ENCODE measurements around the gene ZDHHC11. TPM values are rescaled to one million over a fixed set of nuclear protein-coding genes. Genes with fewer than 3 reads are reported as not detected.

ZDHHC11 gene
- total and polyA plus RNA-seq, 12 donors = 0.57 to 8.6 (median 2.9) TPM; not detected in 2

DNA sequence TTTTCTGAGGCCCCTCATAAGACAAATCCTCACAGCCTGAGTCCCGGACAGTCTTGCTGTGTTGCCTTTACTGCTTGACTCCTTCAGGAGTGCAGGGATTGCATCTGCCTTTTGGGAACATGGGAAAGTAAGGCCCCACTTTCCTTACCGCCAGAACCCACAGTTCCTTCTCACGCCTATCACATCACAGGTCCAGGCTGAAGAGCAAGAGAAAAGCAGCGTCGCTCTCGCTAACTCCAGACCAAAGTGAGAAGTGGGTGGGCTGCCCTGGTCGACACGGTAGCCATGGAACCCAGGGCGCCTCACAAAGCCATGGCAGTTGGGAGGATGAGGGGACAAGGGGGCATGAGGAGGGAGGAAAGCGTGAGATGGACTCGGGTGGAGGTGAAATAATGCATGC lies 7.9 kb upstream of the ZDHHC11 start:
- no peak overlapping the region for H3K4me3 ChIP-seq
- peaks cover 0 to 10% of the 10 kb centered on the region in 2 donors for H3K36me3 ChIP-seq (replicated peaks in 1 of 2)
- WGBS, 4 donors = 87 to 91% (median 89%) methylated on average over 11 of the region's 11 CpGs
- no peaks in the 10 kb centered on the region for H3K27me3 ChIP-seq
- no peaks in the 10 kb centered on the region for H3K4me1 ChIP-seq (replicated peaks in 1 of 2)
- TF ChIP-seq, protein P1, sequence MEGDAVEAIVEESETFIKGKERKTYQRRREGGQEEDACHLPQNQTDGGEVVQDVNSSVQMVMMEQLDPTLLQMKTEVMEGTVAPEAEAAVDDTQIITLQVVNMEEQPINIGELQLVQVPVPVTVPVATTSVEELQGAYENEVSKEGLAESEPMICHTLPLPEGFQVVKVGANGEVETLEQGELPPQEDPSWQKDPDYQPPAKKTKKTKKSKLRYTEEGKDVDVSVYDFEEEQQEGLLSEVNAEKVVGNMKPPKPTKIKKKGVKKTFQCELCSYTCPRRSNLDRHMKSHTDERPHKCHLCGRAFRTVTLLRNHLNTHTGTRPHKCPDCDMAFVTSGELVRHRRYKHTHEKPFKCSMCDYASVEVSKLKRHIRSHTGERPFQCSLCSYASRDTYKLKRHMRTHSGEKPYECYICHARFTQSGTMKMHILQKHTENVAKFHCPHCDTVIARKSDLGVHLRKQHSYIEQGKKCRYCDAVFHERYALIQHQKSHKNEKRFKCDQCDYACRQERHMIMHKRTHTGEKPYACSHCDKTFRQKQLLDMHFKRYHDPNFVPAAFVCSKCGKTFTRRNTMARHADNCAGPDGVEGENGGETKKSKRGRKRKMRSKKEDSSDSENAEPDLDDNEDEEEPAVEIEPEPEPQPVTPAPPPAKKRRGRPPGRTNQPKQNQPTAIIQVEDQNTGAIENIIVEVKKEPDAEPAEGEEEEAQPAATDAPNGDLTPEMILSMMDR (IDR thresholded peaks at IDR 0.05) = no peak
- TF ChIP-seq POLR2A (IDR thresholded peaks at IDR 0.05) = no peak
- DNase-seq = no peak
- intact Hi-C loops (cut with DNase I) = no loop called here
- no peak overlapping the region for H3K27ac ChIP-seq
- H3K9me3 ChIP-seq (replicated peaks in 1 of 3) = no peaks in the 10 kb centered on the region

DNA sequence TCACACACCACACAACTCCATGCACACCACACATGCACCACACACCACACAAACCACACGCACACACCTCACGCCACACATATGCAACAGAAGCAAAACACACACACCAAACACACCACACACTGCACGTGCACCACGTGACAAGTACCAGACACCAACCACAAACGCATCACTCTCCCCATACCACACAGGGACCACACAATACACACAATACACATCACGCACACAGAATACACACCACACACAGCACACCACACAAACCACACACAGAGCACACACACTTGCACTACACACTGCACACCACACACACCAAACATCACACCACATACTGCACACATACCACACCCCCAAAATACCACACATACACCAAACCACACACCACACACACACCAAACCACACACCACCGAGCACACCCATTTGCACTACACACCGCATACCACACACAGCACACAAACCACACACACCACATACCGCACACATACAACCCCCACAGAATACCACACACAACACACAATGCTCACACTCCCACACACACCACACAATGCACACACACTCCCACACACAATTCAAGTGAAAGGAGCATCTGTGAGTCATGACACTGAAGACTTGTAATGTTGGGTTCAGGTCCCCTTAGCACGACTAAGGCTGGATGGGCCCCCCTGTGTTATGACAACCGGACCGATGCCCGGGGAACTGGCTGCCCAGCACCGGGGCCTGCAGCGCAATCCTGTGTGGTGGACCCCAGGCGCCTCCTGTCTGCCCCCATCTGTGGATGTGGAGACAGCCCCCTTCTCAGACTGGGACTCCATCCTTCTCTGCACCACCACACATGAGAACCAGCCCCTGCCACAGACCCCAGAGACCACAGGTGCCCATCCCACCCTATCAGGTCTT lies 6.0 kb upstream of the ZDHHC11 start:
- H3K27ac ChIP-seq = no peak overlapping the region
- H3K4me3 ChIP-seq = no peak overlapping the region
- no peaks in the 10 kb centered on the region for H3K36me3 ChIP-seq (replicated peaks in 1 of 2)
- H3K9me3 ChIP-seq (replicated peaks in 1 of 3) = no peaks in the 10 kb centered on the region
- WGBS, 4 donors = 82 to 88% (median 85%) methylated on average over 9 to 16 of the region's 16 CpGs
- intact Hi-C loops (cut with DNase I) = no loop called here
- no peaks in the 10 kb centered on the region for H3K27me3 ChIP-seq
- H3K4me1 ChIP-seq (replicated peaks in 1 of 2) = no peaks in the 10 kb centered on the region
- DNase-seq = no peak
- TF ChIP-seq, protein P1 (IDR thresholded peaks at IDR 0.05) = no peak

DNA sequence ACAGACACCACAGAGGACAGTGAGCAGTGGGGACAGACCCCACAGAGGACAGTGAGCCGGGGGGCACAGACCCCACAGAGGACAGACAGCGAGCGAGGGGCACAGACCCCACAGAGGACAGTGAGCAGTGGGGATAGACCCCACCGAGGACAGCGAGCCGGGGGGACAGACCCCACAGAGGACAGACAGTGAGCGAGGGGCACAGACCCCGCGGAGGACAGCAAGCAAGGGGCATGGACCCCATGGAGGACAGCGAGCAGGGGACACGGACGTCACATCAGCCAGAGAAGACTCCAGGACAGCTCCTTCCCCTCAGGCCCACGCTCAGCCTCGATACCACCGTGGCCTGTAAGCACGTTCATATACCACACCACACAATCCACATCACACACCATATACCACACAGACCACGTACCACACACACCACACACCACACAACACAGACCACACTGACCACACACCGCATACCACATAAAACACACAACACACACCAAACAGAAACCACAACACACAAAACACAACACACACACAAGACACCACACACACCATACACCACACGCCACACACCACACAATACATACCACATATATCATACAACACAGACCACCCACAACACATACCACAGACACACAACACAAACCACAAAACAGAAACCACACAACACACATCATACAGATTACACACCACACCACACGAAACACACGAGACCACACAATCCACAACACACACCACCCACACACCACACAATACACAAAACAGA lies 5.2 kb upstream of the ZDHHC11 start:
- Histone ChIP-seq H3K4me1 (replicated peaks in 1 of 2) (no peaks in the 10 kb centered on the region), H3K36me3 (replicated peaks in 1 of 2) (no peaks in the 10 kb centered on the region), H3K9me3 (replicated peaks in 1 of 3) (no peaks in the 10 kb centered on the region), H3K4me3 (no peak overlapping the region), H3K27me3 (no peaks in the 10 kb centered on the region), H3K27ac (no peak overlapping the region)
- TF ChIP-seq, protein P1 (IDR thresholded peaks at IDR 0.05) = no peak
- TF ChIP-seq POLR2A (IDR thresholded peaks at IDR 0.05) = no peak
- intact Hi-C loops (cut with DNase I) = no loop called here
- DNase-seq = no peak
- WGBS, 4 donors = 68 to 75% (median 72%) methylated on average over 15 to 21 of the region's 21 CpGs

DNA sequence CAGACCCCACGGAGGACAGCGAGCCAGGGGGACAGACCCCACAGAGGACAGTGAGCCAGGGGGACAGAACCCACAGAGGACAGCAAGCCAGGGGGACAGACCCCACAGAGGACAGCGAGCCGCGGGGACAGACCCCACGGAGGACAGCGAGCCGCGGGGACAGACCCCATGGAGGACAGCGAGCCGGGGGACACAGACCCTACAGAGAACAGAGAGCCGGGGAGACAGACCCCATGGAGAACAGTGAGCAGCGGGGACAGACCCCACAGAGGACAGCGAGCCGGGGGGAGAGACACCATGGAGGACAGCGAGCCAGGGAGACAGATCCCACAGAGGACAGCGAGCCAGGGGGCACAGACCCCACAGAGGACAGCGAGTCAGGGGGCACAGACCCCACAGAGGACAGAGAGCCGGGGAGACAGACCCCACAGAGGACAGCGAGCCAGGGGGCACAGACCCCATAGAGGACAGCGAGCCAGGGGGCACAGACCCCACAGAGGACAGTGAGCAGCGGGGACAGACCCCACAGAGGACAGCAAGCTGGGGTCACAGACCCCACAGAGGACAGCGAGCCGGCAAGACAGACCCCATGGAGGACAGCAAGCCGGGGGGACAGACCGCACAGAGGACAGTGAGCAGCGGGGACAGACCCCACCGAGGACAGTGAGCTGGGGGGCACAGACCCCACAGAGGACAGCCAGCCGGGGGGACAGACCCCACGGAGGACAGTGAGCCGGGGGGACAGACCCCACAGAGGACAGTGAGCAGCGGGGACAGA lies 4.4 kb upstream of the ZDHHC11 start:
- no peak overlapping the region for H3K27ac ChIP-seq
- intact Hi-C loops (cut with DNase I) = no loop called here
- H3K4me3 ChIP-seq = no peak overlapping the region
- TF ChIP-seq, protein P1 (IDR thresholded peaks at IDR 0.05) = no peak
- no peak for TF ChIP-seq POLR2A (IDR thresholded peaks at IDR 0.05)
- 71 to 88% (median 81%) methylated on average over 23 to 32 of the region's 32 CpGs for WGBS, 4 donors
- no peak for DNase-seq
- H3K9me3 ChIP-seq (replicated peaks in 1 of 3) = no peaks in the 10 kb centered on the region
- H3K27me3 ChIP-seq = no peaks in the 10 kb centered on the region
- no peaks in the 10 kb centered on the region for H3K4me1 ChIP-seq (replicated peaks in 1 of 2)
- H3K36me3 ChIP-seq (replicated peaks in 1 of 2) = no peaks in the 10 kb centered on the region
